Left kidney (tissue), 2 donors: ENCODE data around the gene CEACAM21. TPM values are rescaled to one million over a fixed set of nuclear protein-coding genes. Genes with fewer than 3 reads are reported as not detected.
"Not testable (repeated sequence)": the region's sequence is repeated elsewhere in the genome, so short reads cannot be mapped to it uniquely, and the experiment has no call there.

Experiments
- DNase-seq: peaks from one replicate; pipeline ENCODE4 v3.0.0-alpha.2; 2013
- polyA plus RNA-seq: library from polyadenylated mRNA; unstranded; fragments of 120-200 nt; gene quantifications from one replicate; pipeline ENCODE4 v1.2.1, GENCODE V29; 2013; ENCODE audit not compliant: insufficient read length

The CEACAM21 gene
- polyA plus RNA-seq, 1 donor = 1.7 TPM

DNA sequence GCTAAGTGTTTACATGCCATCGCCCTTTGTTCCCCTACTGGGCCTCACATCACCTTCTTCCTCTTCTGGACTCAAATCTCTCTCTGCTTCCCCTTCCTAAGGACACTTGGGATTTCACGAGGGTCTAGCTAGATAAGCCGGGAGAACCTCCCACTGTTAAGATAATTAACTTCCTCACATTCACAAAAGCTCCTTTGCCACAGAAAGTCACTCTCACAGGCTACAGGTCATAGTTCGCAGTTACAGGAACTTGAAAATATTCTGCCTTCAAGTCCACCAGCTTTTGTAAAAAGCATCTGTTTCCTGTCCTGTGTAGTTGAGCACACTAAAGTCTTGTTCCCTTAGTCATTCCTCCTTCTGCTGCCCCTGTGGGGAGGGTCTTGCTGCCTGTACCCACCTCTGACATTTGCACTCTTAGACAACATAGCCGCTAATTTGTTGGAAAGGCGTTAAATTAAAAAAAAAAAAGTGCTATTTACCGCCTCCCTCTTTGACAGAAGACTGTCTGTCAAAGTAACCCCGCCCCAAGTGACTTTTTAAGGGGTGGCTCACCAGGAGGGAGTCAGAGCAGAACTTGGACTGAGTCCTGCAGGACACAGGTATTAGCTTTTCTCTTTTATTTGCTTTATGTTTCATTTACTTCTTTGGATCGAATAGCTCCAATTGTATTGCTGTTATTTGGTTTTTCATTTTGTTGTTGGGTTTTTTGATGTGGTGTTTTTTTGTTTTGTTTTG, 26.8 kb upstream of the CEACAM21 start:
- peak; percentile 20 for DNase-seq

DNA sequence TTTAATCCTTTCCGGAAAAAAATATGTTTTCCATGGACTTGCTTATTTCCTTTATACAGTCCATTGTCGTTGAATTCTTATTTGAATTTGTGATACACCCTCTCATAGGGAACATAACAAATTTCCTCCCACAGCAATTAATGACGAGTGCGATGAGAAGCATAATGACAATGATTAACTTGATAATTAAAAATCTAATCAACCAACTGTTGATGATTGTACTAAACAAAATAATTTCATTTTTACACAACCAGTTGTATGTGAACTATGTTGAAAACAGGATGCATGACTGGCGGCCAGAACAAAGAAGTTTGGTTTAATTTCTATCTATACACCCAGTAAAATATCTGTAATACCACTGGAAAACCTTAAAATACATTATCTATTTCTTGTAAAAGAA, 26.1 kb upstream of the CEACAM21 start:
- DNase-seq = no peak

DNA sequence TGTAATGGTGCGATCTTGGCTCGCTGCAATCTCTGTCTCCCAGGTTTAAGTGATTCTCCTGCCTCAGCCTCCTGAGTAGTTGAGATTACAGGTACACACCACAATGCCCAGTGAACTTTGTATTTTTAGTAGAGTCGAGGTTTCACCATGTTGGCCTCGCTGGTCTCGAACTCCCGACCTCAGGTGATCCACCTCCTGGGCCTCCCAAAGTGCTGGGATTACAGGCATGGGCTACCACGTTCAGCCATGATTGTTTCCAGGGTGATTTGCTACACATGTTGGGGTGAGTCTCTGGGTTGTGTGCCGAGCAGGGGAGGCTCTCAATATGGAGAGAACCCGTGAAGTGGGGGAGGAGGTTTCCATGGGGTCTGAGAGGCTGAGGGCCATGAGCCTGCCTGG, 24.8 kb upstream of the CEACAM21 start:
- no peak for DNase-seq

DNA sequence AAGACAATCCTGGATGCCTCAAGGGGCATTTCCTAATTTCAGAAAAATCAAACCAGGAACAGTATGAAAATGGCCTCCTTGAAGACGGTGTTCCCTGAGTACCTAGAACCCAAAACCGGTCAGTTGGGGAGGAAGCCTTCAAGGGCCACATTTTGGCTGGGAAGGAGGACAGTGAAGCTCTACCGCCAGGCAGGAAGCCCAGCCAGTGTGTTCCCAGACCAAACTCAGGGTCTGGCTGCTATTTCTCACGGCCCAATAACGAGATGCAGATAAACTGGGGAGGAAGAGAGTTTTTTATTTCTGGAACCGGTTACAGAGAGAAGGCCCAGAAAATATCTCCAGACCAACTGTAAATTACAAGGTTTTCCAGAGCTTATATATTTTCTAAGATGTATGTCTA, 24.3 kb upstream of the CEACAM21 start:
- DNase-seq = no peak

DNA sequence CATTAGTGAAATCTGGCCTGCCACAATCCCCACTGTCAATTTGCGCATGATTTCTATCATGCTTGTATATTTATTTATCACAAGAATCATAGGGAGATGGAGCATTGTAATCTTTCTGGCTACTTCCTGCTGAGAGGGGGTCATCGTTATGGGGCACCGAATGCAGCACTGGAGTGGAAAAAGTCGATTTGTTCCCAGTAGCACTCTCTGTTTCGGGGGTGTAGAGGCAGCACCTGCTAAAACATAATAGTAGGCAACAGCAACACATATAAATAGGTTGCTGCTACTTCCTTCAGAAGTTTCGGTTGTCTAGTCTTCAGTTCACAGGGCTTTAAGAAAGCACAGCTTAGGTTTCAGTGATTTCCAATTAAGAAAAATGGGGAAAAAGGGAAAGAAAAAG, 23.4 kb upstream of the CEACAM21 start:
- no peak for DNase-seq

DNA sequence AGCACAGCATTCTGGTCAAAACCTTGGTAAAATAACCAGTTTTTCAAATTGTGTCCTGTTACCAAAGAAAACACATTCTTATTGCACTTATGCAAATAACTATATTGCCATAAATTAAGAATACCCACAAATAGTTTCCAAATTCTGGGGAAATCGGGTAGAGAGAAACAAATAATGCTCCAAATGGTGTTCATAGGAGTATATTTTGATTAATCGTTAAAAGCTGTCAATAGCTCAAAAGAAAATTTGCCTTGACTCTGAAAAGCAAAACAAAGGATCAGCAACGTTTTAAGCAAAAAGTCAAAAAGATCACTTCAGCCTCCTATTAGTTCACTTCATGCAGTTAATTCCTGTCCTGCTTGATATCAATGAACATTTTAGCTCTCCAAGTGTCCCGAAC, 22.2 kb upstream of the CEACAM21 start:
- no peak for DNase-seq

DNA sequence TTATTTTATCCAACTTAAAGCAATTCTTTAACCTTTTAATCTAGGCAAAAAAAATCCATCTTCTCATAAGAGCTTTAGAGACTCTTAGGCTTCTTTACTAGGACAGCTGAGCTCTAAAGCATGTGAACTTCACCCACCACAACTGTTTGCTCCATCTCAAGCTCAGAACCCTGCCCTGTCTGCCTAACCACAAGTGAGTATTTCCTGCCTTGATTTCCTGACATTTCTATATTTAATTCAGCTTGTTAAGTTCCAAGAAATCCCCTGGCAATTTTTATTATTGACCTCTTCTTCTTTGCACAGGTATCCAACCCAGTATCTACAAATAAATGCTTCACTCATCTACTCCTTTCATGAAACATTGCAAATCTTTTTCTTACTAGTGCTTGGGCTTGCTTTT, 21.1 kb upstream of the CEACAM21 start:
- no peak for DNase-seq

DNA sequence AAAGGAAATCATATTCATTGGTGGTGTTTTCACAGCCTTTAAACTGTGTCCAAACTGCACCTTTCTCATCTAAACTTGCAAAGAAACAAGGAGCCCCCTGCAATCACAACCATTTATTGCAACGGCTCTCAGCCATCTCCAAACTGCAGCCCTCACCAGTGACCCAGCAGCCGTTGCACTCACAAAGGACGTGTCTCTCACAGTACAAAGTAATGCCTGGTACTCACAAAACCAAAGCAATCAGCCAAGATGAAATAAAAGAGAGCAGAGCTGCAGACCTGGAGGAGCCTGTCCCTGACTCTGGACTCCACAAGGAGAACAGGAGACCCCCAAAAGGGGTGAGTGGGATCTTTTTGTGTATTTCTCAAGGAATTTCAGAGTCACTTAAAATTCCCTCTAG, 20.2 kb upstream of the CEACAM21 start:
- DNase-seq = no peak

DNA sequence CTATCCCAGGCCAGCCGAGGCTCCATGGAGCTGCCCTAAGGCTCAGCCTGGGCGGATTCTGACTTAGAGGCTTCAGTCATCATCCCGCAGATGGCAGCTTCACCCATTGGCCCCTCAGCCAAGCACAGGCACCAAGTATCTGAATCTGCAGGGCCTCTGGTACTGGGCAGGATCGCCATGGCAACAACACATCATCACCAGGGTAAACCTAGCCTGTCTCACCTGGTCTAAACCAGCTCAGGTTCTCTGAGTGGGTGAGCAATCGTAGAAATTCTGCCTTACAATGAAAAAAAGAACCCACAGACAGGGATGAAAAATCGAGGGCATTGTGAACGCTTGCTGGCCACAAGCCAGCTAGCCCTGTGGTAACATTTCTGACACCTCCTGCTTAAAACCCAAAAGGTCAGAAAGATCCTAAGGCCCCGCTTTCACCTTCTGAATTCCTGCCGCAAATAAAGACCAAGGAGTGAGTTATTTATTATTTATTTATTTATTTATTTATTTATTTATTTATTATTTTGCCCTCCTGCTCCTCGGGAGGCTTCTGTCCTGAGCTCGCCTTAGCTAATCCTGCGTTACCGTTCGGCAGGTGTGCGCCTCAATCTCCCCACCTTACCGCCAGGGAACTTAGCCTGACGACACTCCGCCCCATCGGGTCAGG, 12.0 kb upstream of the CEACAM21 start:
- no peak for DNase-seq

DNA sequence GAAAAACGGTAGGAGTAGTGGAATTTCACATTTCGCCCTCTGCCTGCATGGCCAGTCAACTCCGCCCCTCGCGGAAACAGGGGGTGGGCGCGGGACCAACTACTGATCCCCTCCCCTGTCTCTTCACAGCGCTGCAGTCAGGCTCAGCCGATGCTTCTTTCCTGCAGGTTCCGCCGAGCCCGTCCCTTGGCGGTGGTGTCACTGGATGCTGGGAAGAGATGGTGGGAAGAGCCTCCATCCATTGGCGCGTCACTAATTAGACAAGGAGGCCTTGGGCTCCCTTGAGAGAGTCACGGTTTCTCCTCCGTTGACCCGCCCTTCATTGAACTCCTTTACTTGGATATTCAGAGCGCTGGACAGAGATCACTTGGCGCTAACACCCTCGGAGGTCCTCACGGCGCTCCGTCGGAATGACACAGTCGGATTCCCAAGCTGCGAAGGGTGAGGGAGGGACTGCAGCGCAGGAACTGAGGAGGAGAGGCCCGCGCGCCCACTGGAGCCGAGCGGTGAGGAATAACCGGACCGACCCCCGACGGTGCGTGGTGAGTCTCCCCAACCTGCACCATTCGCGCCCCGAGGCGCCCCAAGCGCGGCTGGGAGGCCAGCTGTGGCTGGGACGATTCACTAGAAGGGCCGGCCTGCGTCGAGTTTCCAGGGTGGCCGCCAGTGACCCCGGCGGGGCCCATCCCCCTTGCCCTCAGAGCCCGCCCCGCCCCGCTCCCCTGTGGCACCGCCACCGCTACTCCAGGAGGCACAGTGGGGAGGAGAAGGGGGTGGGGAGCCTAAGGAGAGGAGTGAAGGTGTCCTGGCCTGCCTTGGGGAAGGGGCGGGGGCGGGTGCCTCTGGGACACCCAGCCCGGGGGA, 11.2 kb upstream of the CEACAM21 start:
- DNase-seq = no peak

DNA sequence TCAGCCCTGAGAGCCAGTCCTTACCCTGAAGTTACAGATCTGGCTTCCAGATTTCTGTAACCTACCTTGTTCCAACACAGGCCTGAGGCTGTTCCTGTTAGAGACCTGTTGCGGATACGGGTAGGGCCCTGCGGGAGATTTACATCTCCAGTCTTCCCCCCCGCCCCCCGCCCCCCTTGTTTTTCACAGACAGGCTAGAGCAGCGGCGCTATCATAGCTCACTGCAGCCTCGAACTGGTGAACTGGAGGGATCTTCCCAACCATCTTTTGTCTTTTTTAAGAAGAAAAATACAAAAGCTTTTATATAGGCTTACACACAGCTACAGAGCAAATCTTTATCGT, 10.6 kb upstream of the CEACAM21 start:
- no peak for DNase-seq

DNA sequence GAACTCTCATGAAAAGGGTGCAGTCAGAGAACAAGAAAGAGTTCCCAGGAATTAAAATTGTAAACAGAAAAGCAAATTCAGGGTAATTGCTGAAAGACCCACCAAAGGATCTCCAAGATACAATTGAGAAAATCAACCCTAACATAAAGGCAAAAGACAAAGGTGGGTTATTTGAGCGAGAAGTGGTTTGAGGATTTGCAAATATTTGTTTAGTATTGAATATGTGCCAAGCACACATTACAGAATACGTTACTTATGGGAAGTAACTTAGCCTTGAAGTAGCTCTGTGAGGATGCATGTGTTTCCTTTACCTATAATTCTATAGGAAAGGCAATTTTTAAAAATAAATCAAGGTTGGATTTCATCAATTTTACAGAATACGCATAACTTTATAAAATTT, 10.0 kb upstream of the CEACAM21 start:
- DNase-seq = no peak

DNA sequence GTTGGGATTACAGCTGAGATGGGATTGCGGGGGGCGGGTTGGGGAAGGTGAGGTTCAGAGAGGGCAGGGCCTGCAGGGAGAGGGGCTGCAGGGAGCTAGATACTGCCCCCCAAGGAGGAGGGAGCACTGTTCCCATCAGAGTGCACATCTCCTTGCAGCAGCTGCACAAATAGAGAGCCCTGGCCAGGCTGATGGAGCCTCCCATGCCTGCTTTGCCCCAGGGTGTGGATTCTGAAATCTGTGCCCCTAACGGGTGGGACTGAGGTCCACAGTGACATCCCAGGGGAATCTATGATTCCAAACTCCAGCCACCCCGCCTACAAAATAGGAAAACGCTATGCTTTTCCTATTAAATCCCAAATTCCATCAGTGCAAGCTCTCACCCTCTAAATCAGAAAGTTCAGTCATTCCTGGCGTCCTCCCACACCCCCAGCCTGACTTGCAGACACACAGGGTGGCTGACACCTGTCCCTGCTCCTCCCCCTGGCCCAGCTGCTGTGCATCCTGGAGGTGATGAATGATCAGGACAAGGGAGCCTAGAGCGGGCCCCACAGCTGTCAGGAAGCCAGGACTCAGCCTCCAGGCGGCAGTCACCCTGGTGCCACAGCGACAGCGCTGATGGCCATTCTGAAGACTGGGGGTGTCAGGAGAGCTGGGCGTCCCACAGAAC, 6.3 kb upstream of the CEACAM21 start:
- no peak for DNase-seq

DNA sequence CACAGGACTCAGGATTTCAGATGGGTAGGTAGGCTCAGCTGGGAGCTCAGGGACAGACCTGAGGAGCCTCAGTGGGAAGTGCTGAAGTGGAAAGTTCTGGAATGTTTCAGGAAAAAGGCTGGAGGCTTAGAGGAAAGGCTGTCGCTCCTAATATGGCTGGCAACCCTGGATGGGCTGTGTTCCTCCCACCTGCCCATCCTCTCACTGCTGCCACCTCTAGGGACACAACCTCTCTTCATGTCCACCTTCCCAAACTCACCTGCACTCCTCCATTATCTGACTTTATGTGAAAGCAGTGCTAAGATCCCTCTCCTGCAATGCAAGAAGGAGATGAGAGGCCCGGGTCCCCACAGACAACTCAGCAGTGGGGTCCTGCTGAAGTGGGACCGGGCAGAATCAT, 5.8 kb upstream of the CEACAM21 start:
- DNase-seq = no peak

DNA sequence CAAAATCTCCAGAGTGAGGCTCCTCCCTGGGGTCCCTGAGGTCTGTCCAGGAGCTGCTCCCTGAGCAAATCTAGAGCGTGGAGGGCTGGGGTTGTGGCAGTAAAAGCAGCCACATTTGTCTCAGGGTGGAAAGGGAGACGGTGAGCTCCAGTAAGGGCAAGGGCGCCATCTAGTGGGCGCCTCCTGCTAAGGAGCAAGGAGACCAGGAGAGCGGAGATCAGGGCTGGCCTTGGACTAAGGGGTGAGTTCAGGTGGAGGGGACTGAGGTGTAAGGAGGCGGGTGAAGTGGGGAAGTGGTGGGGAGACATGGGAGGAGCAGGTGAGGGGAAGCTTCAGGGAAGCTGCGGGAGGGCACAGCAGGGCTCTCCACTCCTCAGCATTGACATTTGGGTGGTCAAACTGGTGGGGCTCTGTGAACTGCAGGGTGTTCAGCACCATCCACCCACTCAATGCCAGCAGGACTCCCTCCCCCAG, 5.3 kb upstream of the CEACAM21 start:
- peak; percentile 53 for DNase-seq

DNA sequence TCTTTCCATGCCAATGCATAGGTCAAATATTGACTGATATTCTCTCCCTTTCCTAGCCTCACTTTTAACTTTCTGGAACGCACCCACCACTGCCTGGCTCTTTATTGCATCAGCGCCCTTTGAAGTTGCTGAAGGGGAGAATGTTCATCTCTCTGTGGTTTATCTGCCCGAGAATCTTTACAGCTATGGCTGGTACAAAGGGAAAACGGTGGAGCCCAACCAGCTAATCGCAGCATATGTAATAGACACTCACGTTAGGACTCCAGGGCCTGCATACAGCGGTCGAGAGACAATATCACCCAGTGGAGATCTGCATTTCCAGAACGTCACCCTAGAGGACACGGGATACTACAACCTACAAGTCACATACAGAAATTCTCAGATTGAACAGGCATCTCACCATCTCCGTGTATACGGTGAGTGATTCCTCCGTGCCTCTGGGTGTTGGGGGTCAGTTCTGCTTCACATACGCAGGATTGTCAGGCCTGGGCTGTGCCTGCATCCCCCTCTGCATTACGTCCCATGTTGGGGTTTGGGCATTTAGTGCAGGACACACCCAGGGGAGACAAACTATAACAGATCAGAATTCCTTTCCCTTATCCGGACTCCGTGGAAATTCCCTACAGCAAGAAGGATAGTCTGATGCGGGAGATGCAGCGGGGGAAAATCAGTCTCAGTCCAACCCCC, 1.3 kb downstream of the CEACAM21 start:
- no peak for DNase-seq

DNA sequence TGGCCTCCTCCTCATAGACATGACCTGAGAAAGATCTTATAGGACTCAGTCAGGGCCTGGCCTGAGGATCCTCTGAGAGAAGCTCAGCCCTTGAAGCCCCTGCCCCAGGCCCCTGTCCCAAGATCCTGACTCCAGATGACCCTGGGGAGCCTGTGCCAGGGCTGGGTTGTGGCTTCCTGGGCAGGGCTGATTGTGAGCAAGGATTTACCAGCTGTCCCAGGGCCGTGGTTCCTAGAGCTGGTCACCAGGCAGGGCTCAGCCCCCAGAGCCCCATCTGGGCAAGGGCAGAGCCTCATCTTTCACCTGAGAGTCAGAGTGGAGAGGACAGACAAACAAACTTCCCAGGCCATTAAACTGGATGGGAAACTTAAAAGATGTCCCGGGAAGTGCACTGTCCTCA, 1.9 kb downstream of the CEACAM21 start:
- no peak for DNase-seq

DNA sequence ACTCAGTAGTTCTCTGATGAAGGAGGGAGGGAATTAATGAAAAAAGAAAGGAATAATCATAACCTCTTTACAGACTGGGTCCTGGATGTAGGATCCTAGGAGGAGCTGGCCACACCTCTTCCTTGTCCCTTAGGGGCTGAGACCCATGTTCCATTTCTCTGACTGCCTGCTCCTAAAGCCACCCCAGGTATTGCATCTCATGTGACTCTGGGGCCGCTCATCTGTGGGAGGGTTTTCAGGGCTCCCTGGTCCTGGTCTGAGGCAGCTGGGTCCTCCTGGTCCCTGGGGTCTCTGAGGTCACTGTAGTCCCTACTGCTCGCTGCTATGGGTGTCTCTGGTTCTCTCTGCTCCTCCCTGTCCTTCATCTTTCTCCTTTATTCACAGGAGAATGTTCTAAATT, 2.9 kb downstream of the CEACAM21 start:
- no peak for DNase-seq

DNA sequence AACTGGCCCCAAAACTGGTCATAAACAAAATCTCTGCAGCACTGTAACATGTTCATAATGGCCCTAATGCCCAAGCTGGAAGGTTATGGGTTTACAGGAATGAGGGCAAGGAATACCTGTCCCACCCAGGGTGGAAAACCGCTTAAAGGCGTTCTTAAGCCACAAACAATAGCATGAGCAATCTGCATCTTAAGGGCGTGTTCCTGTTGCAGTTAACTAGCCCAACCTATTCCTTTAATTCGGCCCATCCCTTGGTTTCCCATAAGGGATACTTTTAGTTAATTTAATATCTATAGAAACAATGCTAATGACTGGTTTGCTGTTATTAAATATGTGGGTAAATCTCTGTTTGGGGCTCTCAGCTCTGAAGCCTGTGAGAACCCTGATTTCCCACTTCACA, 5.1 kb downstream of the CEACAM21 start:
- not testable (repeated sequence) for DNase-seq

DNA sequence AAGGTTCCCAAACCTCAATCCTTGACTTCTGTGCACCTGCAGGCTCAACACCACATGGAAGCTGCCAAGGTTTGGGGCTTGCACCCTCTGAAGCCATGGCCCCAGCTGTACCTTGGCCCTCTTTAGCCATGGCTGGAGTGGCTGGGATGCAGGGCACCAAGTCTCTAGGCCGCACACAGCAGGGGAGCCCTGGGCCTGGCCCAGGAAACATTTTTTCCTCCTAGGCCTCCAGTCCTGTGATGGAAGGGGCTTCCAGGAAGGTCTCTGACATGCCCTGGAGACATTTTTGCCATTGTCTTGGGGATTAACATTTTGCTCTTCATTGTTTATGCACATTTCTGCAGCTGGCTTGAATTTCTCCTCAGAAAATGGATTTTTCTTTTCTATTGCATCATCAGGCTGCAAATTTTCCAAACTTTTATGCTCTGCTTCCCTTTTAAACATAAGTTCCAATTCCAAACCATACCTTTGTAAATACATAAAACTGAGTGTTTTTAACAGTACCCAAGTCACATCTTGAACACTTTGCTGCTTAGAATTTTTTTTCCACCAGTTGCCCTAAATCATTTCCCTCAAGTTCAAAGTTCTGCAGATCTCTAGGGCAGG, 6.7 kb downstream of the CEACAM21 start:
- DNase-seq = not testable (repeated sequence)

DNA sequence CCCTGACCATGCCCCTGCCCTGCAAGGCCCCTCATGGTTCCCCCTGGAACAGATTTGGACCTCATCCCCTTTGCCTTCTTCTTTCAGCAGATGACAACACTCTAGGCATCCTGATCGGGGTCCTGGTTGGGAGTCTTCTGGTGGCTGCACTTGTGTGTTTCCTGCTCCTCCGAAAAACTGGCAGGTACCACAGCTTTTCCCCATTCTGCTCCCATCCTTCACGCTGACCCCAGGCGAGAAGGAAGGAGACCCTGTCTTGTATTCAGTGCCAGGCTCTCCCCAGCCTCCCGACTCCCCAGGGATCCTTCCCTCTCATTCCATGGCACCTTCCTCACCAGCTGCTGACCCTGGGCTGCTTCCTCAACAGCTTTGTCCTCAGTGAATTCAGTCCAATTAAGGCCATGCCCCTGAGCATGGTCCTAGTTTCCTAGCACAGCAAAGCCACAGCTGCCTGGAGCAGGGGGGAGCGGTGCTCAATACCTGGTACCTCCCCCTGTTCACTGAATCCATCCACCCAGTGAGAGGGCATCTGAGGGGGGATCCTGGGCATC, 8.4 kb downstream of the CEACAM21 start:
- no peak for DNase-seq
